ENCODE measurements around the gene FOXN4.

- TF ChIP-seq CTCF (IDR thresholded peaks at IDR 0.05) (no peak), NFYB (CRISPR knock-in tag; conservative IDR thresholded peaks at IDR 0.05; ENCODE audit: low read depth) (no peak), ZBTB21 (CRISPR knock-in tag; IDR thresholded peaks at IDR 0.05; ENCODE audit: borderline replicate concordance) (no peak), SMAD3 (CRISPR knock-in tag; IDR thresholded peaks at IDR 0.05; ENCODE audit: borderline replicate concordance) (no peak), IRF2 (CRISPR knock-in tag; IDR thresholded peaks at IDR 0.05; ENCODE audit: borderline replicate concordance, low read depth) (no peak), JUN (CRISPR knock-in tag; IDR thresholded peaks at IDR 0.05) (no peak), EMX1 (CRISPR knock-in tag; IDR thresholded peaks at IDR 0.05) (no peak), NR2C2 (CRISPR knock-in tag; IDR thresholded peaks at IDR 0.05) (no peak), ZBTB43 (CRISPR knock-in tag; IDR thresholded peaks at IDR 0.05) (no peak), RELA (CRISPR knock-in tag; IDR thresholded peaks at IDR 0.05; ENCODE audit: borderline replicate concordance) (no peak), CREB1 (CRISPR knock-in tag; IDR thresholded peaks at IDR 0.05) (no peak), ZNF121 (CRISPR knock-in tag; IDR thresholded peaks at IDR 0.05) (no peak)
Observed at GRCh38 chr12:109289004-109289403, 20.1 kb downstream of the FOXN4 start.

All from WTC11 (cell line).